Fibroblast of the aortic adventitia (primary cell): Measurements from ENCODE around the gene SRRM4. TPM values are rescaled to one million over a fixed set of nuclear protein-coding genes. Genes with fewer than 3 reads are reported as not detected.
"Not testable (repeated sequence)": the region's sequence is repeated elsewhere in the genome, so short reads cannot be mapped to it uniquely, and the experiment has no call there.

Source experiments
- DNase-seq: peaks from one replicate; pipeline ENCODE4 v3.0.0-alpha.2; 2010; ENCODE audit warnings: low read depth
- H3K4me3 ChIP-seq: 2 replicates; pipeline ENCODE4 v1.5.1; 2011; ENCODE audit warnings: low read depth, mild to moderate bottlenecking, control low read depth, low read length, moderate library complexity
- total RNA-seq: library from RNA; depleted of rRNA; stranded (reverse); fragments of >200 nt; gene quantifications from 2 replicates; pipeline ENCODE4 v1.2.3, GENCODE V29; 2012; ENCODE audit warnings: low replicate concordance
- TF ChIP-seq, protein P1 (sequence below): IDR thresholded peaks from 2 replicates; pipeline ENCODE4 v1.5.1; 2011; ENCODE audit warnings: mild to moderate bottlenecking, low read length, control low read depth, inconsistent platforms; ENCODE audit not compliant: insufficient read depth

Gene SRRM4
- total RNA-seq, 1 donor, result not detected

GRCh38 chr12:119089380-119090013, 108.2 kb downstream of the SRRM4 start:
- no peak for DNase-seq
- TF ChIP-seq, protein P1, sequence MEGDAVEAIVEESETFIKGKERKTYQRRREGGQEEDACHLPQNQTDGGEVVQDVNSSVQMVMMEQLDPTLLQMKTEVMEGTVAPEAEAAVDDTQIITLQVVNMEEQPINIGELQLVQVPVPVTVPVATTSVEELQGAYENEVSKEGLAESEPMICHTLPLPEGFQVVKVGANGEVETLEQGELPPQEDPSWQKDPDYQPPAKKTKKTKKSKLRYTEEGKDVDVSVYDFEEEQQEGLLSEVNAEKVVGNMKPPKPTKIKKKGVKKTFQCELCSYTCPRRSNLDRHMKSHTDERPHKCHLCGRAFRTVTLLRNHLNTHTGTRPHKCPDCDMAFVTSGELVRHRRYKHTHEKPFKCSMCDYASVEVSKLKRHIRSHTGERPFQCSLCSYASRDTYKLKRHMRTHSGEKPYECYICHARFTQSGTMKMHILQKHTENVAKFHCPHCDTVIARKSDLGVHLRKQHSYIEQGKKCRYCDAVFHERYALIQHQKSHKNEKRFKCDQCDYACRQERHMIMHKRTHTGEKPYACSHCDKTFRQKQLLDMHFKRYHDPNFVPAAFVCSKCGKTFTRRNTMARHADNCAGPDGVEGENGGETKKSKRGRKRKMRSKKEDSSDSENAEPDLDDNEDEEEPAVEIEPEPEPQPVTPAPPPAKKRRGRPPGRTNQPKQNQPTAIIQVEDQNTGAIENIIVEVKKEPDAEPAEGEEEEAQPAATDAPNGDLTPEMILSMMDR, result no peak
- H3K4me3 ChIP-seq, result no peak overlapping the region

DNA sequence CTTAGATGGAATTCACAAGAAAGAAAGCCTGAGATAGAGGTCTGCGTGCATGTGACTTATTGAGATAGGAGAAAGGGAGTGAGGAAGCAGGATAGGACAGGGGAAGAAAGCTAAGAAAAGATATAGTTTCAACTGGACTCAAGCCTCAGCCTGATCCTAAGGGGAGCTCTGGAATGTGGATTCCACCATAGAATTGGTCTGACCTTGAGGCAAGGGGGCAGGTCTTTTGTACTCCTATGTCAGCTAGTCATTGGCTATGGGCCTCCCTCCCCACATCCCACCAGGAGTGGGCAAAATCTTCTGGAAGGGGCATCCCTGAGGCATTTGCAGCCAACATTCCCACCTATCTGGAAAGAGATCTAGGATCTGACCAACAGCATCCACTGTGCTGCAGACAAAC, 108.9 kb downstream of the SRRM4 start:
- no peak for DNase-seq
- no peak overlapping the region for H3K4me3 ChIP-seq
- TF ChIP-seq, protein P1, result no peak

DNA sequence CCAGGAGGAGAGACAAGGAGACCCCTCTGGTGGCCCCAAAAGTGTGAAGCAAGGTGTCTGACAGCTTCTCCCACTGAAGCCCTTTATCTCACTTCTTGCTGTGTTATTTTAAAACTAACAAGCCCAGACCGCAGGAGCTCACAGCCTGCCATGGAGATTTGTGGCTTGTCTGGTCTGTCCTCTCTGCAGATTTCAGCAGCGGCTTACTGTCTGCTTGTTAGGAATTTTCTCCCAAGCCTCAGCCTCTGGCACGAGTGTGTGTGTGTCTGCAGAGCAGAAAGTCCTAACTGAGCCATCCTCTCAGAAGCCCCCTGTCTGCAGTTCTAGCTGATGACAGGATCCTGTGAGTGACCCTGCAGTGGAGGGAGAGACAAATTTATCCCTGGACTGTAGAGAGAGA, 109.5 kb downstream of the SRRM4 start:
- TF ChIP-seq, protein P1, result no peak
- DNase-seq, result no peak
- no peak overlapping the region for H3K4me3 ChIP-seq

DNA sequence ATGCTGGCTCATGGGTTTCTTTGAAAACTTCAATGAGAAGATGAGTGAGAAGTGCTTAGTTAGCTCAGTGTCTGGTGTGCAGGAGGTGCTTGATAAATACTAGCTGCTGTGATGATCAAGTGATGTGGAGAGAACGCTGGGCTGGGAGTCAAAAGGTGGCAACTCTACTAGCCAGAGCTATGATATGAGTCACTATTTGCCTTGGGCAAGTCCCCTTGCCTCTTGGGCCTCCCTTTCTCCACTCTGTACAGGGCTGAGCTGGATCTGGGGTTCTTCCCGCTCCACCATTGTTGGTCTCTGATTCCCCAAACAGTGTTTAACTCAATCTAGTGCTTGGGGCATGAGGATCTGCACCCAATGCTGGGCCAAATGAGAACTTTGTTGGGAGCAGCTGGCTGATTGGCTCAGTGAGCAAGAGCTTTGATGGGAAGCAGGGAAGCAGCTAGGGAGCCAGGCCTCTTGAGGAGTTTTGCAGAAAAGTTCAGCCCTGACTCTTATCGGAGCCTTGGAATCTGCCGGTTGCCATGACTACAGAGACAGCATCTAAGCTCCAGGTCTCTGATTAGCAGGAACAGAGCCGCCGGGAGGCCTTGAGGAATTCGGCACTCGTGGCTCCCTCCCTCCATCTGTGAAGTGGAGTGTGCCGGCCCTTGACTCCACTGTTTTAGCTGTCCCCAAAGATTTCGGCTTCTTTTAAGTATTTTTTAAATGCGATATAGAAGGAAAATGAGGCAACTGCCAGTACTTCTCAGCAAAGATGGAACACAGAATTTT, 115.3 kb downstream of the SRRM4 start:
- H3K4me3 ChIP-seq, result no peak overlapping the region
- TF ChIP-seq, protein P1, result no peak
- DNase-seq, result no peak

DNA sequence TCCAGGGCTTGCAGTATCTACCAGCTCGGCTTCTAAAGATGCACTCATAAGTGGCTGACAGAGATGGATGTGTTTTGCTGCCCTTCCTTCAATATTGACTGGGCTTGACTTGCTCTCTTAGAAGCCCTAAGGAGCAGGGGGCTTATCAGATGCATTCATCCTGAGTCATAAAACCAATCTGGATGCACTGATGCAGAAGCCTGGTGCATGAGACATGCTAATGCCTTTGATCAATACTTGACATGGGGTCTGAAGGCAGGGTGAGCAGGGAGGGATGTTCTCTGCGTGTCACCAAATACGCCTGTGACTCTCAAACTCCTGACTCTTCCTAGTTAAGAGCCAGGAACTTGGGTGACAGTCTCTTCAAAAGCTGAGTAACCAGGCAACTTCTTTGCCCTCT, 119.6 kb downstream of the SRRM4 start:
- TF ChIP-seq, protein P1, result no peak
- DNase-seq, result no peak
- no peak overlapping the region for H3K4me3 ChIP-seq

DNA sequence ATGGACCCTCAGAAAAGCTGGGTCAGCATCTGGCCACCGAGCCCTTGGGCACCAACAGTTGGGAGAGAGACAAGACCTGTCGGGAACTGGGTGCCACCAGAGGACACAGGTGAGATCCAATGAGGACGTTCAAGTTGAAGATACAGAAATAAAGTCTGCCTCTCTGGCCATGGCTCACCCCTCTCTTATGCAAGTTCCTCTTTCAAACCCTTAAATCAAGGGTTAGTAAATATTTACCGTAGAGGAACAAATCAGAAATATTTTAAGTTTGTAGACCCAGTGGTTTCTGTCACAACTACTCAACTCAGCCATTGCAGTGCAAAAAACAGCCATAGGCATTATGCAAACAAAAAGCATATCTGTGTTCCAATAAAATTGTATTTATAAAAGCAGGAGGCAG, 120.9 kb downstream of the SRRM4 start:
- TF ChIP-seq, protein P1, result no peak
- no peak overlapping the region for H3K4me3 ChIP-seq
- no peak for DNase-seq

- DNase-seq, result no peak
- TF ChIP-seq, protein P1, result no peak
- no peak overlapping the region for H3K4me3 ChIP-seq
Measured at GRCh38 chr12:119102714-119103113, 121.4 kb downstream of the SRRM4 start.

GRCh38 chr12:119104969-119105368, 123.6 kb downstream of the SRRM4 start:
- not testable (repeated sequence) for H3K4me3 ChIP-seq, DNase-seq
